Trophoblast cell (in vitro differentiated cells and primary cell): Measurements from ENCODE around the gene CRISPLD2.

Experiments used
- DNase-seq, 2 donors: peaks; one replicate each; pipeline ENCODE4 v3.0.0-alpha.2; 2016
- H2AFZ ChIP-seq: 2 replicates; pipeline ENCODE4 v1.6.1; 2013; ENCODE audit warnings: low read length, moderate library complexity, mild to moderate bottlenecking; ENCODE audit not compliant: insufficient read depth, poor library complexity
- H2AK5ac ChIP-seq: 2 replicates; pipeline ENCODE4 v1.6.1; 2013; ENCODE audit warnings: mild to moderate bottlenecking, low read length
- H2BK120ac ChIP-seq: 2 replicates; pipeline ENCODE4 v1.6.1; 2013; ENCODE audit warnings: low read length, mild to moderate bottlenecking, moderate library complexity; ENCODE audit not compliant: insufficient read depth, poor library complexity
- H2BK12ac ChIP-seq: 2 replicates; pipeline ENCODE4 v1.6.1; 2013; ENCODE audit warnings: mild to moderate bottlenecking, low read length, moderate library complexity
- H2BK5ac ChIP-seq: 2 replicates; pipeline ENCODE4 v1.6.1; 2013; ENCODE audit warnings: low read length, low read depth, moderate library complexity, mild to moderate bottlenecking; ENCODE audit not compliant: poor library complexity
- H3K14ac ChIP-seq: 2 replicates; pipeline ENCODE4 v1.6.1; 2013; ENCODE audit warnings: mild to moderate bottlenecking, low read length
- H3K18ac ChIP-seq: 2 replicates; pipeline ENCODE4 v1.6.1; 2013; ENCODE audit warnings: mild to moderate bottlenecking, low read length
- H3K23ac ChIP-seq: 2 replicates; pipeline ENCODE4 v1.6.1; 2013; ENCODE audit warnings: low read length
- H3K27ac ChIP-seq: 2 replicates; pipeline ENCODE4 v1.5.1; 2013; ENCODE audit warnings: low read depth, mild to moderate bottlenecking, inconsistent platforms, low read length, moderate library complexity
- H3K27me3 ChIP-seq: 2 replicates; pipeline ENCODE4 v1.6.1; 2013; ENCODE audit warnings: inconsistent platforms, mild to moderate bottlenecking, low read length, moderate library complexity; ENCODE audit not compliant: insufficient read depth
- H3K36me3 ChIP-seq, 2 experiments: 1 replicate in 1 of 2; 2 replicates in 1 of 2; pipeline ENCODE4 v1.6.1; 2013; ENCODE audit warnings: low read length in 2 of 2, mild to moderate bottlenecking in 2 of 2, moderate library complexity in 1 of 2; ENCODE audit not compliant: insufficient read depth in 2 of 2, control insufficient read depth in 1 of 2
- H3K4ac ChIP-seq: 2 replicates; pipeline ENCODE4 v1.6.1; 2013; ENCODE audit warnings: low read depth, mild to moderate bottlenecking, low read length, moderate library complexity
- H3K4me1 ChIP-seq, 2 experiments: 1 replicate in 1 of 2; 2 replicates in 1 of 2; pipeline ENCODE4 v1.6.1; 2013; ENCODE audit warnings: low read length in 2 of 2, mild to moderate bottlenecking in 2 of 2, moderate library complexity in 1 of 2; ENCODE audit not compliant: insufficient read depth in 2 of 2, control insufficient read depth in 1 of 2
- H3K4me2 ChIP-seq: 2 replicates; pipeline ENCODE4 v1.6.1; 2013; ENCODE audit warnings: inconsistent platforms, mild to moderate bottlenecking, low read length, moderate library complexity
- H3K4me3 ChIP-seq: 2 replicates; pipeline ENCODE4 v1.5.1; 2013; ENCODE audit warnings: mild to moderate bottlenecking, low read depth, low read length, inconsistent platforms
- H3K79me1 ChIP-seq: one replicate; pipeline ENCODE4 v1.6.1; 2013; ENCODE audit warnings: low read length
- H3K79me2 ChIP-seq: 2 replicates; pipeline ENCODE4 v1.6.1; 2013; ENCODE audit warnings: low read length, mild to moderate bottlenecking; ENCODE audit not compliant: control insufficient read depth, insufficient read depth, poor library complexity
- H3K9ac ChIP-seq: 2 replicates; pipeline ENCODE4 v1.6.1; 2013; ENCODE audit warnings: mild to moderate bottlenecking, low read length
- H3K9me3 ChIP-seq: 2 replicates; pipeline ENCODE4 v1.6.1; 2013; ENCODE audit warnings: low read depth, mild to moderate bottlenecking, control low read depth, inconsistent platforms, low read length; ENCODE audit not compliant: insufficient read depth
- H4K12ac ChIP-seq: 2 replicates; pipeline ENCODE4 v1.6.1; 2013; ENCODE audit warnings: low read depth, mild to moderate bottlenecking, low read length, moderate library complexity
- H4K8ac ChIP-seq: 2 replicates; pipeline ENCODE4 v1.6.1; 2013; ENCODE audit warnings: low read depth, mild to moderate bottlenecking, low read length, moderate library complexity
- H4K91ac ChIP-seq: one replicate; pipeline ENCODE4 v1.6.1; 2013; ENCODE audit warnings: low read depth, mild to moderate bottlenecking, low read length, moderate library complexity
- WGBS: extraction: QIAGEN DNeasy Blood & Tissue Kit; methylation state at CpG from one replicate; pipeline ENCODE4 v1.1.7; 2013; ENCODE audit warnings: missing lambda C conversion rate; ENCODE audit not compliant: insufficient read length, insufficient coverage; ENCODE audit errors: extremely low coverage; 5-methylcytosine and 5-hydroxymethylcytosine counted together

The CRISPLD2 gene

GRCh38 chr16:84818989-84819643, 669 bp upstream of the CRISPLD2 start:
- DNase-seq, result peak; percentile 99 to 100
- Histone ChIP-seq H2BK120ac (peak overlapping the region; percentile 13), H3K4me1 (peaks cover 20 to 33% of the 10 kb centered on the region in 2 experiments), H3K36me3 (peaks cover 3 to 6% of the 10 kb centered on the region in 2 experiments), H3K18ac (no peak overlapping the region), H4K12ac (no peak overlapping the region), H3K79me2 (peaks cover 14% of the 10 kb centered on the region), H3K14ac (peak overlapping the region; percentile 1), H3K4ac (no peak overlapping the region), H2AFZ (no peak overlapping the region), H2BK12ac (peak overlapping the region; percentile 1), H2BK5ac (no peak overlapping the region), H3K9me3 (no peaks in the 10 kb centered on the region), H3K27me3 (no peaks in the 10 kb centered on the region), H4K8ac (peak overlapping the region; percentile 23), H3K27ac (peak overlapping the region; percentile 35), H3K9ac (no peak overlapping the region), H4K91ac (peak overlapping the region; percentile 45), H3K23ac (no peak overlapping the region), H3K4me3 (no peak overlapping the region), H2AK5ac (no peak overlapping the region), H3K79me1 (peaks cover 18% of the 10 kb centered on the region), H3K4me2 (peak overlapping the region; percentile 71)
- no CpG with 5 or more reads among the region's 29 CpGs for WGBS

DNA sequence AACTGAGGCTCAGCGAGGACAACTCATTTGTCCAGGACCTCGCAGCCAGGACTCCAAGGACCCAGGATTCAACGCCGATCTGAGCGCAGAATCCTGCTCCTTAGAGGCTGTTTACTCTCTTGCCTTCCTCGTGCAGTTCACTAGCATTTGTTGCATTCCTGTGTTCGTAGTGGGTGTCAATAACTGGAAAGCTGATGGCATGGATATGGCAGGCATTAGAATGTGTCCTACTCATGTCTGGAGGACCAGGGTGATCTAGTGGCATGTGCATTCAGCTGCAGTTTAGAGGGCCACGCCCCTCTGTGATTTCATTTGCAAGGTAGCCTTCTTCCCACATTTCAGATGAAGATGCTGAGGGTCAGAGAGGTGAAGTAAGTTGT, 510 bp downstream of the CRISPLD2 start:
- H4K91ac ChIP-seq, result no peak overlapping the region
- no peaks in the 10 kb centered on the region for H3K9me3 ChIP-seq
- H3K27ac ChIP-seq, result no peak overlapping the region
- H2AK5ac ChIP-seq, result no peak overlapping the region
- peak; percentile 59 to 87 for DNase-seq
- peaks cover 14% of the 10 kb centered on the region for H3K79me2 ChIP-seq
- no peak overlapping the region for H2BK5ac ChIP-seq
- H2AFZ ChIP-seq, result no peak overlapping the region
- H3K23ac ChIP-seq, result no peak overlapping the region
- H3K4me3 ChIP-seq, result peak overlapping the region; percentile 61
- H3K27me3 ChIP-seq, result no peaks in the 10 kb centered on the region
- H3K4me1 ChIP-seq, result peaks cover 23 to 37% of the 10 kb centered on the region in 2 experiments
- peaks cover 6 to 7% of the 10 kb centered on the region in 2 experiments for H3K36me3 ChIP-seq
- no peak overlapping the region for H3K18ac ChIP-seq
- H3K4ac ChIP-seq, result no peak overlapping the region
- H2BK120ac ChIP-seq, result no peak overlapping the region
- WGBS, result no CpG with 5 or more reads among the region's 8 CpGs
- H3K14ac ChIP-seq, result no peak overlapping the region
- H3K4me2 ChIP-seq, result peak overlapping the region; percentile 91
- no peak overlapping the region for H4K12ac ChIP-seq
- H4K8ac ChIP-seq, result no peak overlapping the region
- peaks cover 23% of the 10 kb centered on the region for H3K79me1 ChIP-seq
- H2BK12ac ChIP-seq, result no peak overlapping the region
- no peak overlapping the region for H3K9ac ChIP-seq

DNA sequence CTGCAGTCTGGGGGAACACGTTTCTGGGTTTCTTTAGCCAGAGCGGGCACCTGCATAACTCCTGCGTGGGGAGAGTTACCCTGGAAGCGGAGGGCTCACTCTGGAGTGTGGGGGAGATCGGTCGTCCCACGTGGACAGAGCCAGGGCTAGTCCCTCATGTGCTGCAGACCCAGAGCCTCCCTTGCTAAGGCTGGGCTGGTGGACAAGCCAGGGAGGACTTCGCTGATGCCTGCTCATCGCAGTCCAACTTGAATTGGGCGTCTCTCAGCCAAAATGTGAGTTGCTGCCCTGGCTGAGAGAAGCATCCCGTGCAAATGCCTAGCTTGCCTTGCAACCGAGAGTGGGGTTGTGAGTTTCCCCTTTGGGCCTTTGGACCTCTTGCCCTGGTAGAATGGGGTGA, 986 bp downstream of the CRISPLD2 start:
- no peak overlapping the region for H2BK12ac ChIP-seq
- DNase-seq, result no peak
- H3K9me3 ChIP-seq, result no peaks in the 10 kb centered on the region
- H3K23ac ChIP-seq, result no peak overlapping the region
- no peak overlapping the region for H2BK5ac ChIP-seq
- H4K8ac ChIP-seq, result no peak overlapping the region
- H3K4me2 ChIP-seq, result peak overlapping the region; percentile 91
- no peak overlapping the region for H2BK120ac ChIP-seq
- peaks cover 6 to 7% of the 10 kb centered on the region in 2 experiments for H3K36me3 ChIP-seq
- H3K4me1 ChIP-seq, result peaks cover 24 to 38% of the 10 kb centered on the region in 2 experiments
- H2AFZ ChIP-seq, result no peak overlapping the region
- H3K79me1 ChIP-seq, result peaks cover 26% of the 10 kb centered on the region
- no peak overlapping the region for H4K91ac ChIP-seq
- peaks cover 14% of the 10 kb centered on the region for H3K79me2 ChIP-seq
- H2AK5ac ChIP-seq, result no peak overlapping the region
- no peak overlapping the region for H4K12ac ChIP-seq
- H3K4me3 ChIP-seq, result peak overlapping the region; percentile 61
- H3K9ac ChIP-seq, result peak overlapping the region; percentile 8
- no peaks in the 10 kb centered on the region for H3K27me3 ChIP-seq
- H3K18ac ChIP-seq, result peak overlapping the region; percentile 25
- peak overlapping the region; percentile 18 for H3K4ac ChIP-seq
- H3K14ac ChIP-seq, result peak overlapping the region; percentile 2
- no CpG with 5 or more reads among the region's 12 CpGs for WGBS
- no peak overlapping the region for H3K27ac ChIP-seq

DNA sequence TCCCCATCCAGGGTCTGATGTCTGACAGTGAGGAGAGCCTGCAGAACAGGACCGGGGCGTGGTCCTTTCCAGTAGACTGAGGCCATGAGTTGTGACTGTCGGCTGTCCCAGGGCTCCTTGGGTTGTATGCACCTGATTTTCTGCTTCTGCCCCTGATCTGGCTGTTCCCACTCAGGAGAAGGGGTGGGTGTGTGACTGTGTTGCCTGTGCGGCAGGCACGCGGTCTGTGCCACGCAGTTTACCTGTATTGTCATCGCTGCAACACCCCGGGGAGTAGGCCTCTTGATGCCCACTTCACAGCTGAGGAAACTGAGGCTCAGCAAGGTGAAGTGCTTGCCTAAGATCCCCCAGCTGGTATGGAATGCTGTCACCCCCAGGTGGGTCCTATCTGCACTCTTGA, 1.4 kb downstream of the CRISPLD2 start:
- no peak overlapping the region for H3K27ac ChIP-seq
- H3K27me3 ChIP-seq, result no peaks in the 10 kb centered on the region
- no peak for DNase-seq
- no peak overlapping the region for H2BK12ac ChIP-seq
- no peak overlapping the region for H4K12ac ChIP-seq
- H3K4ac ChIP-seq, result peak overlapping the region; percentile 20
- peaks cover 6 to 7% of the 10 kb centered on the region in 2 experiments for H3K36me3 ChIP-seq
- peak overlapping the region; percentile 61 for H3K4me3 ChIP-seq
- peak overlapping the region; percentile 91 for H3K4me2 ChIP-seq
- H2BK120ac ChIP-seq, result peak overlapping the region; percentile 1
- peak overlapping the region; percentile 25 for H3K18ac ChIP-seq
- H2BK5ac ChIP-seq, result no peak overlapping the region
- no peak overlapping the region for H3K14ac ChIP-seq
- H3K4me1 ChIP-seq, result peaks cover 28 to 42% of the 10 kb centered on the region in 2 experiments
- peaks cover 30% of the 10 kb centered on the region for H3K79me1 ChIP-seq
- no peak overlapping the region for H4K8ac ChIP-seq
- no peak overlapping the region for H2AFZ ChIP-seq
- no peak overlapping the region for H3K23ac ChIP-seq
- H3K9ac ChIP-seq, result peak overlapping the region; percentile 8
- no peak overlapping the region for H4K91ac ChIP-seq
- H3K79me2 ChIP-seq, result peaks cover 14% of the 10 kb centered on the region
- no peaks in the 10 kb centered on the region for H3K9me3 ChIP-seq
- WGBS, result no CpG with 5 or more reads among the region's 9 CpGs
- H2AK5ac ChIP-seq, result no peak overlapping the region
